ENCODE data around the gene SNX3.

Gene SNX3

DNA sequence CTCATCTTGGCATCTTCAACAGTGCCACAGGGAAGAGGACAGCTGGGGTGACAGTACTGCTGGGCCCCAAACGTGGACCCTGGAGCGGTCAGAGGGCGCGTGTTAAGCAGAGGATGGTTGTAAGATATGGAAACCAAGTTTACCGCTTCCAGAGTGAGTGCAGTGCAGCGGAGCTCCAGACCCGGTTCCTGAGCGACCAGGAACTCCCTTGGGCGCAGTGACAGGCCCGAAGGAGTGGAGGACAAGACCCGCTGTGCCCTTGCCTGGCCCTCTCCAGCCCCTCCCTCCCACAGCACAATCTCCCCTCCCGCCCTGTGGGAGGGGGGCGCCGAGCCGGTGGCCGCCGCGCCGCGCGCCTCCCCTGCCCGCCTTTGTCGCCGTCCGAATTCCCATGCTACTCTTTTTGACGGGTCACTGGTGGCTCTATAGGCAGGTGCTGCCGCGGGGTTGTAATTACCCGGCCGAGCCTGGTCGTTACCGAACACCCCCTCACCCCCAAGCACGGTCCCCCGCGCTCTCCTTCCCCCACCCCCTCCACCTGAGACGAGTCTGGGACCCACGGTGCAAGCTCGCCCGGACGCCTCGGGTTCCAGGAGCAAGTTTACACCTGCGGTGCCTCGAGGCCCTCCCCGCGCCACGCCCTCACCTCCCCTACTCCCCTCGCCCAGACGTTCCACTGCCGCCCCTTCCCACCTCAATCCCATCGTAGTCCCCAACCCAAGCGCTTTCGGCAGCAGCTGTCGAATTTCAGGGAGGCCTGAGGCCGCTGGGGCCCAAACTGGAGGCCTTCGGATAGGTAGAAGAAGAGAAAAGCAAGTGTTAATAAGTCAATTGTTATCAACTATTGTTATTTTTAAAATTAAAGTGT is 91.1 kb downstream of the SNX3 start:
- DNase-seq, result no peak

DNA sequence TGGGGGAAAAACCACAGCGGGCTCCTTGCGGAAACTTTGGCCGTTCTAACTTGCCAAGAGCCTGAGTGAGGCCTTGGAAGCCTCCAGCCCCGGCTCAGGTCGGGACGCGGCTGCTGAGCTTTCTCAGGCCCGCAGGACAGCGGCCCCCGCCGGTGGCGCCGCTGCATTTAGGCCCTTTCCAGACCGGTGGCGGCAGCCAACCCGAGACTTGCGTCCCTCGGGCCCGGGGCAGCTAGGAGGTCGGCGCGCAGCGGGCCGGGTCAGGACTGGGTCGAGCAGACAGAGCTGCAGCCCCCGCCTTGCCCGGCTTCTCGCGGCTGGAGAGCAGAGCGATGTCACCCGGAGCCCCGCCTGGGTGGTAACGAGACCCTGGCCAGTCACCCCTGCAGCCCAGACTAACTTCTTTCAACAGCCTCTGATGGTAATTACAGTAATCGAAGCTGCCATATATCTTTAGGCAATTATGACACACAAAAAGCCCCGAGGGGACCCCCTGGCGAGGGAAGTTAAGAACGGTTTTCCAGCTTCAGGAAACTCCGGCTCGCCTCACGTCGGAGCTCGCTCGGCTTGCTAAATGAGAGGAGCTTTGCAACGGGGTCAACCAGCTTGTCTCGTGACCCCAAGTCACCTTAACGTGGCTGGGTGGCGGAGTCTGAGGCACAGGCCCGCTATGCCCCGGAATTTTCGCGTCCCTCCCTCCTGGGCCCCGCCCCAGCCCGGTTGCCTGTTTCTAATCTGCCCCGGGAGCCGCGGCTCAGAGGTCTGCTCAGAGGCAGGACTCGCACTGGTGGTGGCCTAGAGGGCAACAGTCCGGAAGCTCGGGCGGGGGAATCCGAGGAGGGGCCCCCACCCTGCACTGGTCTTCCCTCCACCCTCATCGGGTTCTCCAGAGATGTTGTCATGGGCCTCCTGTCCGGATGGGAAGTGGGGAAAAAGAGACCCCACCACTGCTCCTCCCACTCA is 92.1 kb downstream of the SNX3 start:
- DNase-seq, result no peak

DNA sequence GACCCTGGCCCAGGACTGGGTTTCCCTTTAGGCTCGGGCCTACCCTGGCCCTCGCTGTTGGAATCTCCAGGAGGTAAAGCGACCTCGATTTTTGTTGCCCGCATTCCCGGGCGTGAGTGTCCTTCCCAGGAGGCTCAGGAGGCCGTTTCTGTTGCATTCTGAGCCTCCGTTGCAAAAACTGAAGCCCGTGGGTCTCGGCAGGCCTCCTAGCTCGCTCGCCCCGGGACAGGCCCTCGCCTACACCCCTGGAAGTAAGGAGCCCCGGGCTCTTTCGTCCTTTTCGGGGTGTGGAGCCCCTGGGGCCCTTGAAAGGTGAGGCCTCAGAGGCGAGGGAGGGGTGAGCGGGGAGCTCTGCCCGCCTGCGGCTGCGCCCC is 92.8 kb downstream of the SNX3 start:
- no peak for DNase-seq

DNA sequence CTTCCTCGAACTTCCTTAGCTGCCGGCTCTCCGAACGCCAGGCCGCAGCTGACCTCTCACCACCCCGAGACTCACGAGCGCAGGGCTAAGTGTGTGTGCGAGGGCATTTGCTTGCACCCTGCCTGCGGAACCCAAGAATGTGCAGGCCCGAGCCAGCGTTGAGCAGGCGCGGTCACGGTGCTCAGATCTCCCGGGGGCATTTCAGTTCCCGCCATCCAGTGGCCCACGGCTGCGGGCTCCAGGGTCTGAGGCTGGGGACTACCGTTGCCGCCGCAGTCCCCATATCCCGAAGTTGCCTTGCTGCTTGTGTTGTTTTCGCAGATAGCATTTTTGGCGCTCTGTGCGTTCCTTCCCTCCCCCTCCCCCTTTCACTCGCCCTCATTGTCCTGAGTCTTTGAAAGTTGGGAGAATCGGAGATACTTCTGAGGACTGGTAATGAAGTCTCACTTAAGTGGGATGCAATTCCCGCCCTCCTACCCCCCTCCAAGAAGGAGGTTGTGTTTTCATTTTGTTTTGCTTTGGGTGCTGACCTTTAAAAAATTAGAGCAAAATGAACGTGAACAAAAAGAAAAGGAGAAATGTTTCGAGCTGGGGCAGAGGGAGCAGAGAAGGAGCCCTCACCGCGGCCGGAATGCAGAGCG is 93.3 kb downstream of the SNX3 start:
- DNase-seq, result no peak

DNA sequence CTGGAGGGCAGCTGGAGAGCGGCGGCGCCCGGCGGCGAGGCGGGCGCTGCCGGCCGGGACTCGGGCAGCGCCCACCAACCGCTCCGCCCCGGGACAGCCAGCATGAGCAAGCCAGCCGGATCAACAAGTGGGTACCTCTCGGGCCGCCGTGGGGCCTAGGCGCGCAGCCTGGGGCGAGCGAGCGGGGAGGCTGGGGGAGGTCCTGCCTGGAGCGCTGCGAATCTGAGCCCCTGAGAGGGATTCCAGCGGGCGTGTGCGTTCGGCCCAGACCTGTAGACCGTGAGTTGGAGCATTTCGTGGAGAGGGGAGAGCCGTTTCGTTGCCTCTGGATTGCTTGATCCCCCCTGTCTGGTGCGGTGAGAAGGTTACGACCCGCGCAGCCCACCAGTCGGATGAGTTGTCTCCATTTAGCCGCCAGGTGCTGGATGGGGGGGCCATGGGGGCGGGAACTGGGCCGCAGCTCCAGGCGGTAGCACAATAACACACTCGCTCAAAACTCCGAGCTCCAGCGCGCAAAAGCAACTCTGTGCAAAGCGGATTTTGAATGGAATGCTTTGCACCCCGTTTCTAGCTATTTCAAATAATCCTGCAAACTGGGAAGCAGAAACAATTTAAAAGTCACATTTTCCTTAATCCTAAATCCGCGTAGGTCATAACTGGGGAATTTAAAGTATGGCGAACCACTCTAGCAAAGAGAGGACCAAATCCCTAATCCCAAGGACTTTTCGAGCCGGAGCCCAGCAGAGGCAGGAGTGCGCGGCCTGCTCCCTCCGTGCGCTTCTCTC is 94.0 kb downstream of the SNX3 start:
- no peak for DNase-seq

DNA sequence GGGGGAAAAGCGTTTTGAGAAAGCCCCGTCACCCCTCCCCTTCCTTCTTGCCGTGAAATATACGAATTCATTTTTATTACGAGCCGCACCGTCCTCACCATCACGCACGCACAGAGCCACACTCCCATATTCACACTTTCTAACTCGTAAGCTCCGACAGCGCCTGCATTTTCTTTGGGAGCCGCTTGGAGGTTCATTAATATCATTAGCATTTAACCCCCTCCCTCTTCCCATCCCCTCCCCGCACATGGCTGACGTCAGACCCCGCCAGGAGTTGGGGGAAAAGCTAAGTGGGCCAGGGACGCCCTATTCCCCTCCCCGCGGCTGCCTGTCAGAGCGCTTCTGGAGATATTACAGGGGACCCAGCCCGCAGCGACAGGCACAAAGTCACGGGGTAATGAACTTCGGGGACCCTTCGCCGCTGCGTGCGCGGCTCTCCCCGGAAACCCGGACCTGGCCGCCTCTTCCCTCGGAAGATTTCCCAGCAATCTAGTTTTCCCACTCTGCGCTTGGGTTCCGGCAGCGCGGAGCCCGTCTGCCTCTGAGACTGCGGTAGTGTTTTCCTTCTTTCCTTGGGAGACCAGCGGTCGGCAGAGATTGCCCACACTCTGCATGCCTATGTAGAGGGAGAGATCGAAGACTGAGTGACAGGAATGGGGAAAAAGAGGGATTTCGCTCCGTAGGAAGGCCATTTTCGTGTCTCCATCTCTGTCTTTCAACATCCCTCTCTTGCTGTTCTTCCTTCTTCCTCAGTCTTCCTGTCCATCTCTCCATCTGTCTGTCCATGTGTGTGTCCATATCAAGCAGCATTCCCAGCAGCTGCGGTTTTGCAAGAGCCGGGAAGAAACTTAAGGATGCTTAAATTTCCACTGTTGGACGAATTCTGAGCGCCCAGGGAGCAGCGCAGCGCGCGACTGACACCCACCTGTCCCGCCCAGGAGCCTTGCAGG is 94.9 kb downstream of the SNX3 start, which contains the start of gene NR2E1:
Gene NR2E1 (plus strand): TSS at position 309 of the 950 bp plus-strand sequence. CDS start 744 bp downstream, outside the sequence.
- DNase-seq, result no peak

DNA sequence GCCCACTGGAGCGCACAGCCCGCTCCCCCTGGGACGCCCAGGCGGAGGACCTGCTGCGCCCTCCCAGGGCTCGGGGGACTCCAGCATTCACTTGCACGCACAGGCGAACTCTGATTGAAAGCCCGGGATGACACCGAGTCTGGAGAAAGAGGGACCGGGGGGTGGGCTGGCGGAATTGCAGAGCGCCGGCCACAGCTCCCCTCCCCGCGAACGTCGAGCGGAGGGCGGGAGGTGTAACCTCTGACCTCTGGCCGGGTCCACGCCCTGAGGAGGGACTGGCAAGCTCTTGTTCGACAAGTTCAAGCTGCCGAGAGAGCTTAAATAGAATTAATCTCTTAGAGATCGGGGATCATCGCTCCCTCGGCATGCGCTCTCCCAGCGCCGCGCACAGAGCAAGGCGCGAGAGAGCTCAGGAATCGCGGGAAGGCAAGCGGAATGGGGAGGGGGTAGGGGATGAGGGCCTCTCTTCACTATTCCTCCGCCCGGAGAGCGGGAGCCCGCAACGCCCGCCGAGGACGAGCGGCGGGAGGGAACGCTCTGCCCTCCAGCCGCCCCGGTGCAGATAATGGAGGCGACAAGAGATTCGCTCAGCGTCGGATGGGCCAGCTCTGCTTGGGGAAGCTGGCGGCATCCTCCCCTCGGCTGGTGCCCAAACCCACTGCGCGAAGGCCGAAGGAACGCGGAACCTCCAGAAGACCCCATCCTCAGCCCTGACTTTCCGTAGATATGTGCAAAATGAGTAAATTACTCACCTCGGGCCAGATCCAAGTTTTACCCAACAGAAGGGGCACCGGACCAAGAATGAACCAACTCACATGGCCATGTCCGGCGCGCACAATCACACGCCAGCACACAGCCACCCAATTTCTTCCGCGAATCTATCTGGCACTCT is 95.8 kb downstream of the SNX3 start:
- no peak for DNase-seq

DNA sequence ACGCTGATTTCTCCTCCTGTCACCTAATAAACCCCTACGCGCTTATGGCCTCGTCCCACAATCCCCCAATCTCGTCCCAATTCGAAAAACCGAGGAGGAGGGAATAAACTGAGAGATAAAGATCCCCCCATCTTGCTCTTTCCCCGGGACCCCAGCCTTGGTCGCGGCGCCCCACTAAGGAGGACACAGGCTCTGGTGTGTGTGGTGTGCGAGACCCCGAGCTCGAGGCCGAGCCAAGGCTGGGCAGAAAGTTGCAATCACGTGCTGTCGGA is 96.4 kb downstream of the SNX3 start:
- DNase-seq, result no peak

DNA sequence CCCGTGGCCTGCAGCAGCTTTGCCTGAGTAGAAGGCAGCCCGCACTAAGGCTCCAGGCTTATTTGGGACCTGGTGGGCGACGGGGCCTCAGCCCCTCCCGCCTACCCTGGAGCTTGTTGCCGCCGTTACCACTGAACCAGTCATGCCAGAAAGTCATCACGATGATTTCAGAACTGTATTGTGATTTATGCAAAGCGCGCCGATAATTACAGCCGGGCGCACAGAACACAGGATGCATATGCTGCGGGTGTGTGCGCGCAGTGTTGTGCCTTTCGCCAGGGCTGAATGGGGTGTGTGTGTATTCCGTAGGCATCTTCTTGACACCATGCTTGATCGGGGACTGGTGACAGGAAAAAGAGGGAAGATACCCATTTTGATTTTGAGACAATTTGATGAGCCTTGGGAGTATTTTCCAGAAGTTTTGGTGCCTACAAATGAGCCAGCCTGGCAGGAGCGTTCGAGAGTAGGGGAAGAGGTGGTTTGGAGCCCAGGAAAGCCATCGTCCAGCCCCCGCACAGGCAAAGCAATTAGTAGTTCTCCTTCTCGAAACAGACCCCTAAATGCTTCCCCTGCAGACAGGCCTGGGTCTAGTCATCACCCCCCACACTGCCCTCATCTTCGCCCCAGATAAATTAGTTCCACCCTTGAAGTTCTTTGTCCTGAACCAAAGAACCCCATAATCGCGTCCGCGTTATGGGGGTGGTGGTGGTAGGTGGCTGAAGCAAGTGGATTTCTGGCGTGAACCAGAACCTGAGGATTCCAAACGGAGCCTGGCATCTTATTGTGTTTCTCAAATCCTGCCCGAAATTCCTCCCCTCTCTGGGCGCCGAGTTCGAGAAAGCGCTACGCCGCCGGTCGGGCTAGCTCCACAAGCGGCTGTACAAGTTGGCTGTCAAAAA is 96.9 kb downstream of the SNX3 start:
- no peak for DNase-seq

DNA sequence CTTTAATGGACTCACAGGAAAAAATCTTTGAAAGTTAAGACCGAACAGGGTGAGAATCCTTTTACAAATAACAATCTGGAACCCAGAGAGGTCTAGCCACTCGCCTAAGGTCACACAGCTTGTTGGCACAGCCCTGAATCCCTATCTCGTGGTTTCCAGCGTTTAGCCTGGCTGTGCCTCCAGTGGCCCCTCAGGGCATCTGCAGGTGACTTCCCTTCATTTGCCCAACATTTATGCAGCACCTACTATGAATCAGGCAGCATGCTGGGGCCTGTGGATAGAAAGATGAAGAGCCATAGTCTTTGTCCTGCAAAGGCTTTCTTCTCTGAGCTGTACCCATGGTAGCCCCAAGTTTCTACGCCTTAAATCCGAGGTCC is 97.6 kb downstream of the SNX3 start:
- no peak for DNase-seq

DNA sequence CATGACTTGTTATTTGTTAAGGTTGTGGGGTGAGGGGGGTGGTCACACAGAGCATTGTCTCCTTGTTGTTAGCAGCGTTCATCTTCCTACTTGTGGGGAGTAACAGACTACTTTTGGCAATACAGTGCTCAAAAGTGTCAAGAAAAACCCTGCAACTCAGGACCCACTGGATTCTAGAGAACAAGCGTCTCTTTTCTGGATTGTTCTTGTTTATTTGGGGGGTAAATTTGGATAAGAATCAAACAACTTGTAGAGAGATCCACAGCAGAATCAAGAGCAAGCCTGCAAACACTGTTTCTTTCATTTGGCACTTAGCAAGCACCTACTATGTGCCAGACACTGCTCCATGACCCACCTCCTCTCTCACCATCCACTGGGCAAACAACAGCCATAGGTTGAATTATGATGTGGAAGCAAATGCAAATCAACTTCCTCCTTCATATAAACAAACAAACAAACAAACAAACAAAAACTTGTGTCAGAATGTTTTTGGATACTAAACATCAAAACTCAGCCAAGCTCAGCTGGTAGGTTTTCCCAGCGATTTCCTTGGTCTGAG is 99.0 kb downstream of the SNX3 start:
- DNase-seq, result no peak

Data from CD4-positive, alpha-beta T cell treated with Interleukin-1 beta for 1 hour (primary cell).